B cell (primary cell): ENCODE measurements around the gene C11orf21.

Experiments used
- EZH2 ChIP-seq: IDR thresholded peaks from 2 replicates; pipeline ENCODE4 v1.6.1; 2012; ENCODE audit warnings: borderline replicate concordance, low read depth, mild to moderate bottlenecking, moderate library complexity, low read length; ENCODE audit not compliant: insufficient read depth, poor library complexity, severe bottlenecking
- TF ChIP-seq, protein P1 (sequence below): fragments of 200-600 bp; IDR thresholded peaks from one replicate; pipeline ENCODE4 v1.8.0; 2022; ENCODE audit warnings: antibody characterized with exemption, mild to moderate bottlenecking

DNA sequence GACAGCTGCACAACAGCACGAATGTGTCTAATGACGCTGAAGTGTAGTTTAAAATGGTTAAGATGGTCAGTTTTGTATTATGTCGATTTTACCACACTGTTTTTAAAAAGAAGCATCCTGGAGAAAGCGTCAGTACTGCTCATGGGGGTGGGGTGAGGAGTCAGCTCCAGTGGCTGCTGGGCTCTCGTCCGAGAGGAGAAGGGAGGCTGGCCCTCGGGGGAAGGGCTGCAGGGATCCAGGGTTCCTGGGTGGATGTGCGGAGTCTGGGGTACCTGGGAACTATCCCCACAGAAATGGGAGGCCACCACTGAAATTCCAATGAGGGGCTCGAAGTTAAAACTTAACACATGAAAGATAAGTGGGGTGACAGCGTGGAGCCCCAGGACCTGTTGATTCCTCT lies 11.9 kb downstream of the C11orf21 start:
- no peak for TF ChIP-seq EZH2
- TF ChIP-seq, protein P1, sequence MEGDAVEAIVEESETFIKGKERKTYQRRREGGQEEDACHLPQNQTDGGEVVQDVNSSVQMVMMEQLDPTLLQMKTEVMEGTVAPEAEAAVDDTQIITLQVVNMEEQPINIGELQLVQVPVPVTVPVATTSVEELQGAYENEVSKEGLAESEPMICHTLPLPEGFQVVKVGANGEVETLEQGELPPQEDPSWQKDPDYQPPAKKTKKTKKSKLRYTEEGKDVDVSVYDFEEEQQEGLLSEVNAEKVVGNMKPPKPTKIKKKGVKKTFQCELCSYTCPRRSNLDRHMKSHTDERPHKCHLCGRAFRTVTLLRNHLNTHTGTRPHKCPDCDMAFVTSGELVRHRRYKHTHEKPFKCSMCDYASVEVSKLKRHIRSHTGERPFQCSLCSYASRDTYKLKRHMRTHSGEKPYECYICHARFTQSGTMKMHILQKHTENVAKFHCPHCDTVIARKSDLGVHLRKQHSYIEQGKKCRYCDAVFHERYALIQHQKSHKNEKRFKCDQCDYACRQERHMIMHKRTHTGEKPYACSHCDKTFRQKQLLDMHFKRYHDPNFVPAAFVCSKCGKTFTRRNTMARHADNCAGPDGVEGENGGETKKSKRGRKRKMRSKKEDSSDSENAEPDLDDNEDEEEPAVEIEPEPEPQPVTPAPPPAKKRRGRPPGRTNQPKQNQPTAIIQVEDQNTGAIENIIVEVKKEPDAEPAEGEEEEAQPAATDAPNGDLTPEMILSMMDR = no peak
